ENCODE results near the gene THOP1.

Gene THOP1

GRCh38 chr19:2854849-2855248 lies 69.5 kb downstream of the THOP1 start:
- DNase-seq (ENCODE audit: low spot score), result no peak

GRCh38 chr19:2856457-2857050 lies 71.3 kb downstream of the THOP1 start:
- DNase-seq (ENCODE audit: low spot score), result no peak

- DNase-seq (ENCODE audit: low spot score), result no peak
Observed at GRCh38 chr19:2858864-2859263, 73.6 kb downstream of the THOP1 start.

- no peak for DNase-seq (ENCODE audit: low spot score)
Observed at GRCh38 chr19:2863816-2864215, 78.5 kb downstream of the THOP1 start.
